C4-2B (cell line): ENCODE measurements around the gene SREBF1.

Experiments
- ZFX ChIP-seq: fragments of 450-650 bp; IDR thresholded peaks from 2 replicates; pipeline ENCODE4 v1.6.1; 2017
- TF ChIP-seq, protein P1 (sequence below): fragments of 450-650 bp; conservative IDR thresholded peaks from 2 replicates; pipeline ENCODE4 v1.5.1; 2017; ENCODE audit warnings: mild to moderate bottlenecking

DNA sequence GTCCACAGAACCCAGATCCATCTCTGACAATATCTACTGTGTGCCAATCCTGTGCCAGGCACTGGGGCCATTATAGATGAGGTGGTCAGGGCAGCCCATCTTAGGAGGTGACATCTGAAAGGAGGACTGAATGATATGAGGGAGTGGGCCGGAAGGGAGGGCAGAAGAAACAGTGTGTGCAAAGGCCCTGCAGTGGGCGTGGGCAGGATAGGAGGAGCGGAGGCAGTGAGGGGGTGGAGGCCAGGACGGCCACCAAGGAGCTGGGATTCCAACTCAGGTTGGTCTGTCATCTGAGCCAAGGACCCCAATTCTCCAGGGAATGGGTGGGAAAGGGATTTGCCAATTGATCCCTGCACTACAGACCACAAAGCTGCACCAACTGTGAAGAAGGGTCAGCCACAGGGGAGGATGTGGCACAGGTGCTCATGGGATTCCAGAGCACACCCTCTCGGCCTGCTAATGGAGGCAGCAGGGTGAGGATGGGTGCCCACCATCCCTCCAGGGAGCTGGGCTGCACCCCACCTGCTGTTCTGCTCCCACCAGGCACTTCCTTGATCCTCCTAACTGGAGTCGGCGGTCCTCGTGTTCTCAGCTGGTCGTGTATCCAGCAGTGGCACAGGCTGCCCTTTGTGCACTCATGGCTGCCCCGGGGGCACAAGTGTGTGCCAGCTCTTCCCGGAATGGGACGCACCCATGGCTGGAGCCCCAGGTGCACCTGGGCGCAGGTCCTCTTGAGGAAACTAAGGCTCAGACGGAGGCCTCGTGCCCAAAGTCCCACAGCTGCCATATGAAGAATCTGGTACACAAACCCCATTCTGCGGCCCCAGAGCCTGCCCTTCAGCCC, 9.6 kb downstream of the SREBF1 start:
- TF ChIP-seq, protein P1, sequence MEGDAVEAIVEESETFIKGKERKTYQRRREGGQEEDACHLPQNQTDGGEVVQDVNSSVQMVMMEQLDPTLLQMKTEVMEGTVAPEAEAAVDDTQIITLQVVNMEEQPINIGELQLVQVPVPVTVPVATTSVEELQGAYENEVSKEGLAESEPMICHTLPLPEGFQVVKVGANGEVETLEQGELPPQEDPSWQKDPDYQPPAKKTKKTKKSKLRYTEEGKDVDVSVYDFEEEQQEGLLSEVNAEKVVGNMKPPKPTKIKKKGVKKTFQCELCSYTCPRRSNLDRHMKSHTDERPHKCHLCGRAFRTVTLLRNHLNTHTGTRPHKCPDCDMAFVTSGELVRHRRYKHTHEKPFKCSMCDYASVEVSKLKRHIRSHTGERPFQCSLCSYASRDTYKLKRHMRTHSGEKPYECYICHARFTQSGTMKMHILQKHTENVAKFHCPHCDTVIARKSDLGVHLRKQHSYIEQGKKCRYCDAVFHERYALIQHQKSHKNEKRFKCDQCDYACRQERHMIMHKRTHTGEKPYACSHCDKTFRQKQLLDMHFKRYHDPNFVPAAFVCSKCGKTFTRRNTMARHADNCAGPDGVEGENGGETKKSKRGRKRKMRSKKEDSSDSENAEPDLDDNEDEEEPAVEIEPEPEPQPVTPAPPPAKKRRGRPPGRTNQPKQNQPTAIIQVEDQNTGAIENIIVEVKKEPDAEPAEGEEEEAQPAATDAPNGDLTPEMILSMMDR = no peak
- no peak for TF ChIP-seq ZFX
